HepG2 (cell line): ENCODE measurements around the gene BLVRA. TPM values are rescaled to one million over a fixed set of nuclear protein-coding genes. Genes with fewer than 3 reads are reported as not detected.

Source experiments
- CSRNP1 ChIP-seq: sonication (generic); formaldehyde crosslinking; IDR thresholded peaks from 2 replicates; pipeline ENCODE4 v1.8.1; 2023; ENCODE audit warnings: mild to moderate bottlenecking, missing genetic modification reagents
- ELK4 ChIP-seq: sonication (generic); formaldehyde crosslinking; IDR thresholded peaks from 2 replicates; pipeline ENCODE4 v1.9.0; 2021; ENCODE audit warnings: missing genetic modification reagents, borderline replicate concordance
- HMG20B ChIP-seq: conservative IDR thresholded peaks from 2 replicates; pipeline ENCODE4 v1.6.1; 2016; ENCODE audit warnings: missing genetic modification reagents, missing compliant biosample characterization
- HMGA1 ChIP-seq: sonication (generic); formaldehyde crosslinking; conservative IDR thresholded peaks from 2 replicates; pipeline ENCODE4 v1.4.0; 2020; ENCODE audit warnings: missing genetic modification reagents
- IKZF5 ChIP-seq: IDR thresholded peaks from 2 replicates; pipeline ENCODE4 v1.6.1; 2018; ENCODE audit warnings: missing genetic modification reagents, mild to moderate bottlenecking, missing compliant biosample characterization
- KMT2A ChIP-seq: sonication (generic); formaldehyde crosslinking; IDR thresholded peaks from 2 replicates; pipeline ENCODE4 v1.4.0; 2020; ENCODE audit warnings: missing genetic modification reagents
- MAFF ChIP-seq: IDR thresholded peaks from 2 replicates; pipeline ENCODE4 v1.6.1; 2011; ENCODE audit warnings: low read depth, low read length, improper control_type of control experiment
- MAX ChIP-seq: IDR thresholded peaks from 2 replicates; pipeline ENCODE4 v1.6.1; 2012; ENCODE audit warnings: inconsistent platforms
- NFATC3 ChIP-seq: sonication (generic); formaldehyde crosslinking; IDR thresholded peaks from 2 replicates; pipeline ENCODE4 v1.5.1; 2020; ENCODE audit warnings: mild to moderate bottlenecking, missing genetic modification reagents
- PITX1 ChIP-seq: sonication (generic); formaldehyde crosslinking; IDR thresholded peaks from 2 replicates; pipeline ENCODE4 v1.5.1; 2020; ENCODE audit warnings: mild to moderate bottlenecking, missing genetic modification reagents
- SP2 ChIP-seq: sonication (generic); formaldehyde crosslinking; IDR thresholded peaks from 2 replicates; pipeline ENCODE4 v1.5.1; 2020; ENCODE audit warnings: mild to moderate bottlenecking, missing genetic modification reagents
- TFDP1 ChIP-seq: IDR thresholded peaks from 2 replicates; pipeline ENCODE4 v1.6.1; 2016; ENCODE audit warnings: missing compliant biosample characterization, missing genetic modification reagents, borderline replicate concordance
- TGIF2 ChIP-seq: IDR thresholded peaks from 2 replicates; pipeline ENCODE4 v1.6.1; 2016; ENCODE audit warnings: control low read depth, missing compliant biosample characterization
- ZFP36 ChIP-seq: fragments of 150-350 bp; IDR thresholded peaks from 2 replicates; pipeline ENCODE4 v1.6.1; 2018; ENCODE audit warnings: borderline replicate concordance, low read length, low read depth; ENCODE audit not compliant: partially characterized antibody
- ZFP36L2 ChIP-seq: sonication (generic); formaldehyde crosslinking; IDR thresholded peaks from 2 replicates; pipeline ENCODE4 v1.4.0; 2020; ENCODE audit warnings: missing genetic modification reagents
- ZFP91 ChIP-seq: sonication (generic); formaldehyde crosslinking; IDR thresholded peaks from 2 replicates; pipeline ENCODE4 v1.9.0; 2022; ENCODE audit warnings: missing genetic modification reagents, mild to moderate bottlenecking, borderline replicate concordance
- ZNF343 ChIP-seq: sonication (generic); formaldehyde crosslinking; IDR thresholded peaks from 2 replicates; pipeline ENCODE4 v1.4.0; 2020; ENCODE audit warnings: mild to moderate bottlenecking, missing genetic modification reagents
- ZNF512 ChIP-seq: sonication (generic); formaldehyde crosslinking; IDR thresholded peaks from 2 replicates; pipeline ENCODE4 v1.4.0; 2020; ENCODE audit warnings: mild to moderate bottlenecking, missing genetic modification reagents
- ZNF879 ChIP-seq: sonication (generic); formaldehyde crosslinking; IDR thresholded peaks from 2 replicates; pipeline ENCODE4 v1.8.1; 2023; ENCODE audit warnings: missing genetic modification reagents
- ZSCAN30 ChIP-seq: sonication (generic); formaldehyde crosslinking; IDR thresholded peaks from 2 replicates; pipeline ENCODE4 v1.5.0; 2020; ENCODE audit warnings: mild to moderate bottlenecking, missing genetic modification reagents
- polyA plus RNA-seq, 8 experiments: library from polyadenylated mRNA; depleted of rRNA in 3 of 8; stranded (reverse) in 7 of 8; unstranded in 1 of 8; fragments of >200 nt; fragmentation: Illumina TruSeq in 4 of 8; extraction: Trizol in 4 of 8; gene quantifications; 2 replicates each; pipeline versions ENCODE4 v1.2.1 to v1.2.3, GENCODE V29; 2011 to 2016; ENCODE audit warnings: low read depth in 4 of 8, missing spikeins in 1 of 8, mixed read lengths in 1 of 8; ENCODE audit not compliant: insufficient read depth in 1 of 8
- total RNA-seq, 5 experiments: library from RNA; depleted of rRNA; stranded (reverse); fragments of >200 nt; fragmentation: Illumina TruSeq; extraction: Trizol; gene quantifications; 2 replicates each; pipeline ENCODE4 v1.2.3, GENCODE V29; 2016; ENCODE audit warnings: low read depth in 1 of 5

BLVRA gene
- total and polyA plus RNA-seq, 2 of the 13 experiments (the other 11 are each of a cell fraction or from before 2014, with no cell fraction given): 39.2 to 64.2 TPM

GRCh38 chr7:43758029-43758821 is at the start of gene BLVRA (continued):
- TF ChIP-seq ZFP36 (no peak), TGIF2 (CRISPR knock-in tag) (no peak), MAFF (no peak), PITX1 (CRISPR knock-in tag) (peak; percentile 17; the same call in 1 of the 2 replicates), HMGA1 (CRISPR knock-in tag) (no peak), CSRNP1 (CRISPR knock-in tag) (peak; percentile 46; the same call in 1 of the 2 replicates), HMG20B (CRISPR knock-in tag) (no peak), NFATC3 (CRISPR knock-in tag) (0 out of 2 replicates have a peak, but pooled peaks have one; percentile 73), KMT2A (CRISPR knock-in tag) (peak; percentile 59), ZNF512 (no peak), ZFP36L2 (CRISPR knock-in tag) (no peak), MAX (peak; percentile 47; the same call in 1 of the 2 replicates), ZNF343 (CRISPR knock-in tag) (peak; percentile 67; the same call in 1 of the 2 replicates), IKZF5 (CRISPR knock-in tag) (peak; percentile 29; the same call in 1 of the 2 replicates), SP2 (peak; percentile 42; the same call in 1 of the 2 replicates), ZFP91 (CRISPR knock-in tag) (peak; percentile 73; the same call in 1 of the 2 replicates), ZNF879 (CRISPR knock-in tag) (0 out of 2 replicates have a peak, but pooled peaks have one; percentile 56), ELK4 (CRISPR knock-in tag) (no peak), ZSCAN30 (no peak), TFDP1 (peak; percentile 53; the same call in 1 of the 2 replicates)
